Urinary bladder (tissue), 4 donors: ENCODE results near the gene SUCLG1. TPM values are rescaled to one million over a fixed set of nuclear protein-coding genes. Genes with fewer than 3 reads are reported as not detected.

Experiments used
- DNase-seq: peaks from one replicate; pipeline ENCODE4 v3.0.0-alpha.2; 2015; ENCODE audit errors: extremely low spot score
- H3K27ac ChIP-seq: one replicate; pipeline ENCODE4 v1.5.1; 2013; ENCODE audit warnings: low read depth, mild to moderate bottlenecking, moderate library complexity
- H3K36me3 ChIP-seq: one replicate; pipeline ENCODE4 v1.6.1; 2013; ENCODE audit warnings: mild to moderate bottlenecking, moderate library complexity; ENCODE audit not compliant: insufficient read depth
- H3K4me1 ChIP-seq: one replicate; pipeline ENCODE4 v1.6.1; 2013; ENCODE audit warnings: mild to moderate bottlenecking, moderate library complexity; ENCODE audit not compliant: insufficient read depth
- H3K4me3 ChIP-seq: one replicate; pipeline ENCODE4 v1.5.1; 2013; ENCODE audit warnings: low read depth, low read length
- WGBS: extraction: QIAGEN DNeasy Blood & Tissue Kit; methylation state at CpG from one replicate; pipeline ENCODE4 v1.1.7; 2013; 5-methylcytosine and 5-hydroxymethylcytosine counted together
- polyA plus RNA-seq: library from polyadenylated mRNA; stranded (reverse); fragments of 200-250 nt; gene quantifications from one replicate; pipeline ENCODE4 v1.2.3, GENCODE V29; 2013
- total RNA-seq: library from RNA; depleted of rRNA; stranded (reverse); fragments of >200 nt; gene quantifications from one replicate; pipeline ENCODE4 v1.2.3, GENCODE V29; 2014
- donor health status: healthy with polysubstance abuse.
- donor health status: healthy.

The SUCLG1 gene
- total and polyA plus RNA-seq, 2 donors: 80.7 to 142 TPM

DNA sequence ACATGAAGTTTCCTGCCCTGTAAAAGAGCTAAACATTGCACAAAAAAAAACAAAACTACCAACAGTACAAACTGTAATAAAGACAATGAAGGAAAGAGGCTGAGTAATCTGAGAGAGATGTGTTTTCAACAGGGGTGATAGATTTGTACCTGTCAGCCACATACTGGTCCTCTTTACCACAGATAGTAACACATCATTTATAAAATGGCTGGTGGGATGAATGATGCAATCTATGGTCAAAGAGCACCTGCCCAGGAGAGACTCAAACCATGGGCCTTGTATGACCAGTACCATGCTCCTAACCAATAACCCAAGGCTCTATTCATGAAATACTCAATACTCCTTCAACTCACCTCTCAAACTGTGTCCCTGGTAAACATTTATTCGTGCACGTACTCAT is 4.5 kb downstream of the SUCLG1 start:
- H3K4me3 ChIP-seq: no peak overlapping the region
- WGBS: 89% methylated on average over 2 of the region's 2 CpGs
- DNase-seq: no peak
- H3K4me1 ChIP-seq: peaks cover 9% of the 10 kb centered on the region
- no peak overlapping the region for H3K27ac ChIP-seq
- H3K36me3 ChIP-seq: no peaks in the 10 kb centered on the region

DNA sequence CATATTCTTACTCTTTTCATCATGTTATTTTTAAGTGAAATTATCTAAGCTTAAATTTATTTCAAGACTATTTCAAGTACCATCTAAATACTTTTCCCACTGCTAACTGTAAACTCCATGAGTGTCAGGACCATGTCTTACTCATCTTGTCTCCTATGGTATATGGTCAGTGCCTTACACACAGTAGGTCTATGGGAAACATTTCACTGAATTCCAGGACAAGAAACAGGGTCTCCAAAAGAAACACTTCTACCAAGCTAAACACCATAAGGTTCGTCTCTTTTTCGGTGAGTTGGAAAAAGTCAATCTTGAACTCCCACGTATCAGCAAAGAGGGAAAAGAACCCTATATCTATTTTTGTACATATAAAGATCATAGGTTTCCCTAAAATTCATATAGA is 6.5 kb downstream of the SUCLG1 start:
- Histone ChIP-seq H3K36me3 (no peaks in the 10 kb centered on the region), H3K27ac (no peak overlapping the region), H3K4me1 (peaks cover 9% of the 10 kb centered on the region), H3K4me3 (no peak overlapping the region)
- no peak for DNase-seq
- WGBS: 89% methylated on average over 3 of the region's 3 CpGs

DNA sequence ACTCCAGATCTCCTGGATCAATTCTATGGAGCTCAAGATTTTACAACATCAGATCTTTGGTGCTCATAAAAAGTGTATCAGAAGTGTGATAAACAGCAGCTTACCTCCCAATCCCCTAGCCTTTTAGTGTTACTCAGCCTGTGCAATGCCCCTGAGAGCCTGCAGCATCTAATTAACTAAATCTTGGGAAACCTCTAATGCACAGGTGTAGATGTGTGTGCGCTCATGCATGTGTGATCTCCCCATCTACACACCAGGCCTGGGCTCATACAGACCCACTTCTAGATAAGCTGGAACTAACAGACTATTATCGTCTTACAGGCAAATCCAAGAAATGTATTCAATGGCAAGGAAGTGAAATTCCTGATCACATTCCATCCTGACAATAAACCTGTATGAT is 7.5 kb downstream of the SUCLG1 start:
- Histone ChIP-seq H3K27ac (no peak overlapping the region), H3K4me1 (peaks cover 9% of the 10 kb centered on the region), H3K4me3 (no peak overlapping the region), H3K36me3 (no peaks in the 10 kb centered on the region)
- DNase-seq: no peak
- 80% methylated on average over 2 of the region's 2 CpGs for WGBS

DNA sequence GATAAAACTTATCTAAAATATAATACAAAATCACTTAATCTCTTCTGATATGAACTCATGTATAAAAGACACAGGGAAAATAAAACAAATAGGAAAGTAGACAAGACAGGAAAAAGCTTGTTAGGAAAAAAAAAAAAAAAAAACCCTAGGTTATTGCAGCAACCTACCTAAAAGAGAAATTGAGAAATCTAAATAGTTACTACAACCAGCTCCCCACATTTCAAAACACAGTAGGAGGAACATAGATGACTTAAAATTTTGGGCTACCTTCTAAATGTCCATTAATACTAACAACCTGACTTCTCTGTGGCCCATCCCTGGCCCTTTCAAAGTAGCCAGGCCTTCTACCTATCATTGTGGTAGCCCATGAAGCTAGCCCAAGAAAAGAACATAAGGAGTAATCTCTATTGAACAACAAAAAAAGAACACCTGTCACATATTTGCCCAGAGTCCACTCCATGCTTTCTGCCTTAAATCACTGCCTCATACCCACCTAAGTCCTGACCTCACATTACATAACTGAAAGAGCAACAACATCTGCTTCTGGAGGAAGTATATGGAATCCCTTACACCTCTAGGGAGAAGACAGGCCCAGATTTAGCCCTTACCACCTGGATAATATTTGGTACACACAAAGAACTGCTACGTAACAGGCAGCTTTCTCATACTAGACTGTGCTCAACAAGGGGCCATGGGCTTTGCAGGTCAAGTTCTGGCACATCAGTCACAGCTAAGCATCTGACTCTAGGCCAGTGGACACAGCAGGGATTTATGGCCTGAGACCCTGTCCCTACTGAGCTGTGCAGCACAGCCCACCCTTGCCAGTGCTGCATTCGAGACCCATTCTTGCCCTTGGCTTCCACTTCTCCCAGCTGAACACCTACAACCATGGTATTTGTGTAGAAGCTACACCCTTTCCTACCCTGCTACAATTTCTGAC is 8.5 kb downstream of the SUCLG1 start:
- WGBS: 87% methylated on average over 2 of the region's 2 CpGs
- no peaks in the 10 kb centered on the region for H3K36me3 ChIP-seq
- H3K27ac ChIP-seq: no peak overlapping the region
- H3K4me3 ChIP-seq: no peak overlapping the region
- peaks cover 9% of the 10 kb centered on the region for H3K4me1 ChIP-seq
- DNase-seq: no peak

DNA sequence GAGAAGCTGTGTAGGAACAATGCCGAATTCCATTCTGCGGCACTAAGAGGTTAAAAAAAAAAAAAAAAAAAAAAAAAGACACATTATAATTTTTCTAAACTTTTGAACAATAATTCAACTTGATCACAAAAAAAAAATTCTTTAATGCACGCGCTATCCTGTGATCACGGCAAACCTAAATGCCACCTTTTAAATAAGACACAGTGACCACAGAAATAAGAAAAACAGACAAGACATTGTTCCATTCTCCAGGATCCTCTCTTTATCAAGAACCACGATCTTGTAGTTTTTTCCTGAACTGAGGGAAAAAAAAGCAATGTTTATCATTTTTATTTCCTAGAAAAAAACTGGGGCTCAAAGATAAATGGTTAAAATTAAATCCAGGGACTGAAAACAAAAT is 9.4 kb downstream of the SUCLG1 start:
- no peak for DNase-seq
- Histone ChIP-seq H3K4me1 (peaks cover 9% of the 10 kb centered on the region), H3K4me3 (no peak overlapping the region), H3K36me3 (no peaks in the 10 kb centered on the region), H3K27ac (no peak overlapping the region)
- 87% methylated on average over 6 of the region's 6 CpGs for WGBS

DNA sequence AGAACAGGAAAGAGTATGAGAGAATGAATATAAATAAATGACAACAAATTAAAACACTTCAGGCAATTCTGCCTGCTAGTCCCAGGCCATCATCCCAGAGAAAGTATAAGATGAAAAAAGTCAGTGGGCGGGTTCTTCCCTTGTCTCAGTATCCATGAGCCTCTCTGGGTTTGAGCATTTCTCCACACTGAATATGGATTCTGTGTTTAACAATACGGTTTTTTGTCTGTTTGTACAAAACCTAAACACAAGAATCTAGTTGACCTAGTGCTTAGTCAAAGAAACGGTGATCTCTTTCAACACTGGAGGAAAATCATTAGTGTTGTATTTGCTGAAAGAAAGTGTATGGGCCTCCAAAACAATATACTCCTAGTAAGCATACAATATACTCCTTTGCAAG is 10.0 kb downstream of the SUCLG1 start:
- Histone ChIP-seq H3K4me3 (no peak overlapping the region), H3K4me1 (peaks cover 7% of the 10 kb centered on the region), H3K36me3 (no peaks in the 10 kb centered on the region), H3K27ac (no peak overlapping the region)
- DNase-seq: no peak
- WGBS: 76% methylated on average over 3 of the region's 3 CpGs

DNA sequence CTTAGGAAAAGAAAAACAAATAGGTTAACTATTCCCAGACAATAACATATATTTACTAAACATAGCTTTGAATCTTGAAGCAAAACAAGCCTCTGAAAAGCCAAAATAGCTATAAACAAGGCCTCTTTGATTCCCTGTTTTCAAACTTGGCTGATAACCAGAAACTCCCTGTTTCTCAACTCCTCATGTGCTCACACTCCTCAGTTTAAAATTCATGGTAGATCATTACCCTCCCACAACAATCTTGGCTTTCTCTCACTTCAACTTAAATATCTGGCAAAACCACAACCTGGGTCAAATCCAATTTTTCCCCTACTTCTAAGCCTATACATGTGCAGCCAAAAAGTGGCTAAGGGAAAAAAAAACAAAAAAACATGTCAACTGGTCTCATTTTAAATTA is 15.6 kb downstream of the SUCLG1 start:
- H3K27ac ChIP-seq: no peak overlapping the region
- no peak for DNase-seq
- H3K4me3 ChIP-seq: no peak overlapping the region
- H3K4me1 ChIP-seq: no peaks in the 10 kb centered on the region
- H3K36me3 ChIP-seq: peaks cover 9% of the 10 kb centered on the region

DNA sequence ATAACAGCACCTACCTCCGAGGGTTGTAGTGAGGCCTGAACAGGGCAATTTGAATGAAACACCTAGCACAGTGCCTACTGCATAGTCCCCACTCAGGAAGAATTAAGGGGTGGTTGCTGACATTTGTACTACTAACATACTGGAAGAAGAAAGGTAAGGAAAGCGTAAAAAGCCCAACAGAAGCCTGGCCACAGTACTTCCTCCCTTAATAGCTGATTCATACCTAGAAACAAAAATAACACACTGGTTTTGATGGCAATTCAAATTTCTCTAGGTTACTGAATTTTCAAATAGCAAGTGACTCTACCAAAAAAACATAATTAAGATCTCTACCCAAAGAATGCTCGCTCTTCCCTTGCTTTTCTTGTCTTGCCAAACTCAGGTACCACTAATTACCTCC is 16.2 kb downstream of the SUCLG1 start:
- Histone ChIP-seq H3K4me1 (no peaks in the 10 kb centered on the region), H3K27ac (no peak overlapping the region), H3K4me3 (no peak overlapping the region), H3K36me3 (peaks cover 9% of the 10 kb centered on the region)
- no peak for DNase-seq
- 86% methylated on average over 3 of the region's 3 CpGs for WGBS

DNA sequence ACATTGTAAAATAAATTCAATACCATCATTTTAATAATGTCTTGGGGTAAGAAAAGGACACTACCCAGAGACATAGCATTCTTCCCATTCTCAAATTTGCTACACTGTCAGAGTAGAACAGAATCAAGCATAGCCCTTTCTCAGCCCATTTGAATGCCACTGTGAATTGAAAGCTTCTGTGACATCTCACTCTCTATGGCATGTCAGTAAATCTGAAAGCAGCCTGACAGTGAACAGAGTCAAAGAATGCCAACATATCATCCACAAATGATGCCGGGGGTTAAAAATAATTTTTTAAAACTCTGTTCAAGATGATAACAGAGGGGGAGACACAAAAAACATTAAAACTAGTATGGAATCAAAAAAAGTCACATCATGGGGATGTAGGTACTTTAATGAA is 17.6 kb downstream of the SUCLG1 start:
- no peak for DNase-seq
- H3K27ac ChIP-seq: no peak overlapping the region
- no peaks in the 10 kb centered on the region for H3K4me1 ChIP-seq
- peaks cover 9% of the 10 kb centered on the region for H3K36me3 ChIP-seq
- no peak overlapping the region for H3K4me3 ChIP-seq
- WGBS: 88% methylated on average over 1 of the region's 1 CpG

DNA sequence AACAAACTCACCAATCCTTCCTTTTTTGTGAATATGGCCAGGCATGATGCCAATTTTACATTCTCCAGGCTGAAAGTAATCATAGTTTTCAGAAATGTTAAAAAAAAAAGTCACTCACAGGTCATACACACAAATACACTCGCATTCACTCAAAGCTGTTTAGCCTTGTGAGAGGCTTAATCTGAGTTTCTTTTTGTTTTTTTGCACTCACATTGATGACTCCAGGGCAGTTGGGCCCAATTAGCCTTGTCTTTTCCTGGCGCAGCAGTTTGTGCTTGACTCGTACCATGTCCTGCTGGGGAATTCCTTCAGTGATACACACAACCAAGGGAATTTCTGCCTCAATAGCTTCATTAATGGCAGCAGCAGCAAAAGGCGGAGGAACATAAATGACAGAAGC is 18.0 kb downstream of the SUCLG1 start:
- Histone ChIP-seq H3K36me3 (peaks cover 9% of the 10 kb centered on the region), H3K27ac (no peak overlapping the region), H3K4me1 (no peaks in the 10 kb centered on the region), H3K4me3 (no peak overlapping the region)
- no peak for DNase-seq
- 87% methylated on average over 4 of the region's 4 CpGs for WGBS

DNA sequence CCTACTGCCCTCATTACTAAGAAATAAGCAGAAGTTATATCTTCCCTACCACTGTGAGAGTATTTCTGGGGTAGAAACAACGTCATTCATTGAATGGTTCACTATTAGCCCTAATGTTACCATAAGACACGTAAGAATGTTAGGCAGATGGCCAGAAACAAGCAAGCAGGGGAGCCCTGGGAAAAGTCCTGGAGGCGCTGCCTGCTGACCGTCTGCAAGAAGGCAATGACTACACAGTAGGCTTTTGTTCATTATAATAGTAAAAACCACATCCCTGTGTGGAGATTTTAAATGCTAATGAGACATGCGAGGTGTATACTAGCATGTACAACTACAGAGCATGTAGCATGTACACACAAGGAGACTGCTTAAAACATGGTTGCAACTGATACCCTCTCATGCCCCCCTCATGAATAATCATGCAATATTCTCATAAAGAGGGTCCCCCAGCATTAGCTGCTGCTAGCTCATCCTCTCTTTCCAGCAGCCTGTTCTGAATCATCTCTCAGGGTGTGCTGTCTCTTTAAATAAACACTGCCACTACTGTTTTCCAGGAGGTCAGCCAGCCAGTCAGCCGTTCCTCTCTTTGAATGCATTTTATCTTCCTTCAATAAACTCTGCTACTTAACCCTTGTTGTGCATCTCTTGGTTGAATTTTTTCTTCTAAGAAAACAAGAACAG is 23.6 kb downstream of the SUCLG1 start:
- no peak overlapping the region for H3K27ac ChIP-seq
- no peaks in the 10 kb centered on the region for H3K4me1 ChIP-seq
- peaks cover 9% of the 10 kb centered on the region for H3K36me3 ChIP-seq
- 39% methylated on average over 6 of the region's 6 CpGs for WGBS
- no peak overlapping the region for H3K4me3 ChIP-seq
- no peak for DNase-seq

DNA sequence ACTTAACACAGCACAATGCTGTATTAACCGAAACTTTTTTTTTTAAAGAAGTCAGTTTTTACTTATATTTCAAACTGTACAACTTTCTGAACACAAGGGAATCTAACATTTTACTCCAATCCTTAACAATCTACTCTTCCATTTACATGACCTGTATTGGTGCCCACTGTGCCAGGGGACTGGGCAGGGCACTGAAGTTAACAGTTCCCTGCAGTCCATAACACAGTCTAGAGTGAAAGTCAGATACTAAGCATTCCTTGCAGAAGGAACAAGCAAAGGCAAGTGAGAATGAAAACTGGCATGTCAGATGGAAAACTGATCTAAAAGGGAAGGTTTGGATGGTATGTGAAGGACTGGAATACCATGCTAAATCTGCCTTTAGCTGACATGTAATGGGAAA is 29.8 kb downstream of the SUCLG1 start:
- no peaks in the 10 kb centered on the region for H3K4me1 ChIP-seq
- no peak for DNase-seq
- no peak overlapping the region for H3K4me3 ChIP-seq
- H3K27ac ChIP-seq: no peak overlapping the region
- WGBS: 96% methylated on average over 1 of the region's 1 CpG
- peaks cover 8% of the 10 kb centered on the region for H3K36me3 ChIP-seq

DNA sequence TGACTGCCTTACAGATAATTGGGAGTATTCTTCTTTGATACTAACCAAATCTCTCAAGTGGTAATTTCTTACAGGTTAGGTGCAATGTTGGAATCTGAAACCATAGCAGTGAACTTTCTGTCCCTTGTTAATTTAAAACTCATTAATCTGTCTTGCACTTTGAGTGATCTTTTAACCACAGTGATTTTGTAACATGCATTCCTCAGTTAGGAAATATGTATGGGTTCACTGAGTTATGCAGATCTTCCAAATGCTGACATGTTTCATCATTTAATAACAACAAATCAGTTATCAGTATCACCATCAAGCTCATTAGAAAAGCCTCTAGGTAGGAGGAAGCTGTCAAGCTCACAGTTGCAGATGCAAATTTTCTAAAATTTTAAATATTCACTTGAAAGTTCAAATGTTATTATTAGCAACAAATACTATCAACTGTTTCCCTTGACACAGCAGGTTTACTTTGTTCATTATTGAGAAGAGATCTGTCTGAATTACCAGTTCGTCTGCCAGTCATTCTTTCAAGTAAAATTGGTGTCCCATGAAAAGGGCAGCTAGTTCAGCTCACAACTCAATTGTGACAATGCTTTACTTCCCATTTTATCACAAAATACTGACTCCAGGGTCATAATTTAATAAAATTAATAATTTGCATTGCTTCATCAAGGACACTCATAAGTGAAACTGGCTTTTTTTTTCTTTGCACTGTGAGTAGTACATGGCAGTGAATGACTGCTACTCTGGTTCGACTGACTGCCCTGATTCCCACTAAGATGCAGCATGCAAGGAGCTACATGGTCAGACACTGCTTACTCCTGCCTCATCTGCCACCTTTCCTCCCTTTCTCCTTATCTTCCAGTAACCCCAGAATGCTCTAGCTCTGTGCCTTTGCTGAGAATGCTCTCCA is 31.6 kb downstream of the SUCLG1 start:
- DNase-seq: no peak
- no peaks in the 10 kb centered on the region for H3K4me1 ChIP-seq
- no peak overlapping the region for H3K4me3 ChIP-seq
- H3K27ac ChIP-seq: no peak overlapping the region
- peaks cover 10% of the 10 kb centered on the region for H3K36me3 ChIP-seq
- WGBS: 79% methylated on average over 2 of the region's 2 CpGs
